GM23338 (cell line): Measurements from ENCODE around the gene FBP1.

Source experiments
- CREB1 ChIP-seq: fragments of 250-450 bp; sonication (Bioruptor Pico); IDR thresholded peaks from 2 replicates; pipeline ENCODE4 v1.5.0; 2020; ENCODE audit warnings: low read depth, mild to moderate bottlenecking, moderate library complexity
- EZH2 ChIP-seq: fragments of 200-600 bp; sonication (generic); IDR thresholded peaks from one replicate; pipeline ENCODE4 v1.8.0; 2017; ENCODE audit warnings: antibody characterized with exemption, mild to moderate bottlenecking, low read depth; ENCODE audit not compliant: unreplicated experiment
- EZH2phosphoT487 ChIP-seq: fragments of 200-600 bp; sonication (generic); IDR thresholded peaks from one replicate; pipeline ENCODE4 v1.8.1; 2018; ENCODE audit warnings: antibody characterized with exemption; ENCODE audit not compliant: unreplicated experiment
- NANOG ChIP-seq: IDR thresholded peaks from 2 replicates; pipeline ENCODE4 v1.6.1; 2016; ENCODE audit warnings: antibody characterized with exemption, borderline replicate concordance
- POLR2AphosphoS5 ChIP-seq: IDR thresholded peaks from 2 replicates; pipeline ENCODE4 v1.6.1; 2016; ENCODE audit warnings: antibody characterized with exemption, low read depth
- STAT1 ChIP-seq: IDR thresholded peaks from one replicate; pipeline ENCODE4 v1.6.1; 2016; ENCODE audit warnings: antibody characterized with exemption; ENCODE audit not compliant: unreplicated experiment
- ZNF114 ChIP-seq: fragments of 250-450 bp; sonication (Bioruptor Pico); IDR thresholded peaks from 2 replicates; pipeline ENCODE4 v1.5.0; 2020; ENCODE audit warnings: mild to moderate bottlenecking, moderate library complexity
- ZNF331 ChIP-seq: fragments of 250-450 bp; sonication (Bioruptor Pico); IDR thresholded peaks from 2 replicates; pipeline ENCODE4 v1.5.0; 2020; ENCODE audit warnings: low read depth, mild to moderate bottlenecking, moderate library complexity
- TF ChIP-seq, protein P1 (sequence below), 2 experiments: fragments of 200-600 bp in 1 of 2; sonication (generic) in 1 of 2; conservative IDR thresholded peaks; 2 replicates each; pipeline versions ENCODE4 v1.5.1 to v1.6.1; 2016 to 2017; ENCODE audit warnings: antibody characterized with exemption in 2 of 2, low read depth in 2 of 2, mild to moderate bottlenecking in 2 of 2, moderate library complexity in 1 of 2
- TF ChIP-seq, protein P2 (sequence below): IDR thresholded peaks from one replicate; pipeline ENCODE4 v1.6.1; 2018; ENCODE audit warnings: antibody characterized with exemption; ENCODE audit not compliant: unreplicated experiment
- TF ChIP-seq, protein P3 (sequence below): IDR thresholded peaks from 2 replicates; pipeline ENCODE4 v1.6.1; 2016; ENCODE audit warnings: antibody characterized with exemption

- TF ChIP-seq EZH2, result no peak
- TF ChIP-seq, protein P1, sequence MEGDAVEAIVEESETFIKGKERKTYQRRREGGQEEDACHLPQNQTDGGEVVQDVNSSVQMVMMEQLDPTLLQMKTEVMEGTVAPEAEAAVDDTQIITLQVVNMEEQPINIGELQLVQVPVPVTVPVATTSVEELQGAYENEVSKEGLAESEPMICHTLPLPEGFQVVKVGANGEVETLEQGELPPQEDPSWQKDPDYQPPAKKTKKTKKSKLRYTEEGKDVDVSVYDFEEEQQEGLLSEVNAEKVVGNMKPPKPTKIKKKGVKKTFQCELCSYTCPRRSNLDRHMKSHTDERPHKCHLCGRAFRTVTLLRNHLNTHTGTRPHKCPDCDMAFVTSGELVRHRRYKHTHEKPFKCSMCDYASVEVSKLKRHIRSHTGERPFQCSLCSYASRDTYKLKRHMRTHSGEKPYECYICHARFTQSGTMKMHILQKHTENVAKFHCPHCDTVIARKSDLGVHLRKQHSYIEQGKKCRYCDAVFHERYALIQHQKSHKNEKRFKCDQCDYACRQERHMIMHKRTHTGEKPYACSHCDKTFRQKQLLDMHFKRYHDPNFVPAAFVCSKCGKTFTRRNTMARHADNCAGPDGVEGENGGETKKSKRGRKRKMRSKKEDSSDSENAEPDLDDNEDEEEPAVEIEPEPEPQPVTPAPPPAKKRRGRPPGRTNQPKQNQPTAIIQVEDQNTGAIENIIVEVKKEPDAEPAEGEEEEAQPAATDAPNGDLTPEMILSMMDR (conservative IDR thresholded peaks at IDR 0.05; ENCODE audit: low read depth in 2 of 2), result no peak
- TF ChIP-seq EZH2phosphoT487, result no peak
- TF ChIP-seq, protein P2, sequence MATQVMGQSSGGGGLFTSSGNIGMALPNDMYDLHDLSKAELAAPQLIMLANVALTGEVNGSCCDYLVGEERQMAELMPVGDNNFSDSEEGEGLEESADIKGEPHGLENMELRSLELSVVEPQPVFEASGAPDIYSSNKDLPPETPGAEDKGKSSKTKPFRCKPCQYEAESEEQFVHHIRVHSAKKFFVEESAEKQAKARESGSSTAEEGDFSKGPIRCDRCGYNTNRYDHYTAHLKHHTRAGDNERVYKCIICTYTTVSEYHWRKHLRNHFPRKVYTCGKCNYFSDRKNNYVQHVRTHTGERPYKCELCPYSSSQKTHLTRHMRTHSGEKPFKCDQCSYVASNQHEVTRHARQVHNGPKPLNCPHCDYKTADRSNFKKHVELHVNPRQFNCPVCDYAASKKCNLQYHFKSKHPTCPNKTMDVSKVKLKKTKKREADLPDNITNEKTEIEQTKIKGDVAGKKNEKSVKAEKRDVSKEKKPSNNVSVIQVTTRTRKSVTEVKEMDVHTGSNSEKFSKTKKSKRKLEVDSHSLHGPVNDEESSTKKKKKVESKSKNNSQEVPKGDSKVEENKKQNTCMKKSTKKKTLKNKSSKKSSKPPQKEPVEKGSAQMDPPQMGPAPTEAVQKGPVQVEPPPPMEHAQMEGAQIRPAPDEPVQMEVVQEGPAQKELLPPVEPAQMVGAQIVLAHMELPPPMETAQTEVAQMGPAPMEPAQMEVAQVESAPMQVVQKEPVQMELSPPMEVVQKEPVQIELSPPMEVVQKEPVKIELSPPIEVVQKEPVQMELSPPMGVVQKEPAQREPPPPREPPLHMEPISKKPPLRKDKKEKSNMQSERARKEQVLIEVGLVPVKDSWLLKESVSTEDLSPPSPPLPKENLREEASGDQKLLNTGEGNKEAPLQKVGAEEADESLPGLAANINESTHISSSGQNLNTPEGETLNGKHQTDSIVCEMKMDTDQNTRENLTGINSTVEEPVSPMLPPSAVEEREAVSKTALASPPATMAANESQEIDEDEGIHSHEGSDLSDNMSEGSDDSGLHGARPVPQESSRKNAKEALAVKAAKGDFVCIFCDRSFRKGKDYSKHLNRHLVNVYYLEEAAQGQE, result no peak
- no peak for TF ChIP-seq POLR2AphosphoS5
- TF ChIP-seq CREB1, result no peak
- TF ChIP-seq STAT1, result no peak
- no peak for TF ChIP-seq ZNF114
- TF ChIP-seq, protein P3, sequence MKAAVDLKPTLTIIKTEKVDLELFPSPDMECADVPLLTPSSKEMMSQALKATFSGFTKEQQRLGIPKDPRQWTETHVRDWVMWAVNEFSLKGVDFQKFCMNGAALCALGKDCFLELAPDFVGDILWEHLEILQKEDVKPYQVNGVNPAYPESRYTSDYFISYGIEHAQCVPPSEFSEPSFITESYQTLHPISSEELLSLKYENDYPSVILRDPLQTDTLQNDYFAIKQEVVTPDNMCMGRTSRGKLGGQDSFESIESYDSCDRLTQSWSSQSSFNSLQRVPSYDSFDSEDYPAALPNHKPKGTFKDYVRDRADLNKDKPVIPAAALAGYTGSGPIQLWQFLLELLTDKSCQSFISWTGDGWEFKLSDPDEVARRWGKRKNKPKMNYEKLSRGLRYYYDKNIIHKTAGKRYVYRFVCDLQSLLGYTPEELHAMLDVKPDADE, result no peak
- TF ChIP-seq ZNF331, result no peak
- no peak for TF ChIP-seq NANOG
Observed at GRCh38 chr9:94624629-94625028, 14.7 kb downstream of the FBP1 start.
